GM18498 (cell line): ENCODE measurements around the gene KRCC1.
"Not testable (repeated sequence)": the region's sequence is repeated elsewhere in the genome, so short reads cannot be mapped to it uniquely, and the experiment has no call there.

Experiments
- ATAC-seq: cut with Tn5 transposase; IDR thresholded peaks from one replicate; pipeline ENCODE4 v1.9.1; 2021; ENCODE audit warnings: mild to moderate bottlenecking, moderate library complexity; ENCODE audit not compliant: unreplicated experiment

The KRCC1 gene

DNA sequence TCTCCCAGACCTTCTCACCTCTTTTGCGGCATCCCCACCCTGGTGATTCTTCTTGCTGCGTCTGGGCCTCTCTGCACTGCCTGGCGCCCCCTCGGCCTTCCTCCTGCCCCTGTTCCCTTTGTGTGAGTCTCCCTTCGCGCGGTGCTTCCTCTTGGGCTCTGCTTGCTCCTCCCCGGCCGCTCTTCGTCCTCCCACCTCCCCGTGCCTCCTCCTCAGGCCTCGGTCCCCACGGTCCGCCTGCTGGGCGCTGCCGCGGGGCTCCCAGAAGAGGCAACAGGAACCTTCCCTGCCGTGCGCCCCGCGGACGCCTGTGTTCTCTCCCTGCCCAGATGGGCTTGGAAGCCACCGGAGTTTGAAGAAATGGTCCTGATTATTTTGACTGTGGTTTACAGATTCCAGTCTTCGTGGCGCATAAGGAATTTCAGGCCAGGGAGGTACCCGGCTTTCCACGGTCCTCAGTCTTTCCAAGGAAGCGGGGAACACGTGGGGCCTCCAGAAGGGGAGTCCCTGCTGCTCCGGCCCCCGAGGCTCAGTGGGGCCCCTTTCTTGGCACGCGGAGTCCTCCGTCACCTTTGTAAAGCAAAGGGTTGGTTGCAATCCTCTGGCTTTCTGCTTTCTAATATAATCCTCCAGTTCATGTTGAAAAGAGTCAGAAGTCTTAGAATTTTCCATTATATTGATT lies 52.4 kb downstream of the KRCC1 start:
- no peak for ATAC-seq

DNA sequence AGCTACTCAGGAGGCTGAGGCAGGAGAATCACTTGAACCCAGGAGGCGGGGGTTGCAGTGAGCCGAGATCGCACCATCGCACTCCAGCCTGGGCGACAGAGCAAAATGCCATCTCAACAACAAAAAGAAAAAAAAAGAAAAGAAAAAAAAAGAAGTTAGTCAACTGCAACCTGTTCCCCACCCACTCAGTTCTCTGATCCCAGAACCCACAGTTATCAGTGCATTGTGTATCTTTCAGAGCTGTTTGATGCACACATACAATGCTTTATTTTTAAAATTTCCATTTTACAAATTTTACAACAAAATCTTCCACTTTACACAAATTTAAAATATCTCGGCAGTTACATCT lies 53.2 kb downstream of the KRCC1 start:
- no peak for ATAC-seq

GRCh38 chr2:88000474-88000873 lies 55.1 kb downstream of the KRCC1 start:
- ATAC-seq: not testable (repeated sequence)

- ATAC-seq: no peak
Observed at GRCh38 chr2:87996570-87996969, 59.0 kb downstream of the KRCC1 start.

GRCh38 chr2:87995756-87996155 lies 59.8 kb downstream of the KRCC1 start:
- no peak for ATAC-seq

DNA sequence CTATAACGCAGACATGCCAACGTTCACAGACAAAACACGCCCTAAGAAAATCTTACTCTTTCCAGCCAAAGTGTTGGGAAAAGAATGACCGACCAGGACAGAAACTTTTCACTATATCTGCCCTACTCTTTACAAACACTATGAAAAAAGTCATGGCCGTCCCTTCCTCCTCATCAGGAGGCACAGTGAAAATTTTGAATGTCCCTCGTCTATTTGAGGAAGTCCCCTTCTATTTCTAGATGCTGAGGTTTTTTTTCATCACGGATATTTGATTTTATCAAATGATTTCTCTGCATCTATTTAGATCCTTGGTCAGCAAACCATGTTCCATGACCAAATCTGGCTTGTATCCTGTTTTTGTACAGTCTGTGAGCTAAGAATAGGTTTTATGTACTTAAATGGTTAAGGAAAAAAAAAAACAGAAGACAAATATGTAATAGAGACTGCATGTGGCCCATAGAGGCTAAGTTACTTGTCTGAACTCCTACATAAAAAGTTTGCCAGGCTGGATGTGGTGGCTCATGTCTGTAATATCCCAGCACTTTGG lies 61.2 kb downstream of the KRCC1 start:
- not testable (repeated sequence) for ATAC-seq

DNA sequence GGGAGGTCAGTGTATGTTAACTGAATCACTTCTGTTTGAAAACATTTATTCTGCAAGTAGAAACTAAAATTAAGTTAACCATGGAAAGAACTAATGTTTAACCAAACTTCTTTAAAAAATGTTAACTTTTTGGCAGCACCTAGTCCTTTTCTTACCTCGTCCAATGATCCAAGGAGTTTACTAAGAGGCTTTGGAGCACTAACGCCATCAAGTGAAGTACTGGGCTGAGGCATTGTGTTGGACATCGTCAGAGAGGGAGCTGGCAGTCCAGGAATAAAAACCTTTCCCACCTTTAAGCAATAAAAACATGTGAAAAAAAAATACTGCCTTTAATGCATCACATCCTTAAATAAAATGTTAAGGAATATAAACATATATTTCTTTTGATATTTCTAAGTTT lies 63.0 kb downstream of the KRCC1 start:
- ATAC-seq: not testable (repeated sequence)

- not testable (repeated sequence) for ATAC-seq
Observed at GRCh38 chr2:87987473-87987872, 68.1 kb downstream of the KRCC1 start.

GRCh38 chr2:87985902-87986301 lies 69.7 kb downstream of the KRCC1 start:
- not testable (repeated sequence) for ATAC-seq

DNA sequence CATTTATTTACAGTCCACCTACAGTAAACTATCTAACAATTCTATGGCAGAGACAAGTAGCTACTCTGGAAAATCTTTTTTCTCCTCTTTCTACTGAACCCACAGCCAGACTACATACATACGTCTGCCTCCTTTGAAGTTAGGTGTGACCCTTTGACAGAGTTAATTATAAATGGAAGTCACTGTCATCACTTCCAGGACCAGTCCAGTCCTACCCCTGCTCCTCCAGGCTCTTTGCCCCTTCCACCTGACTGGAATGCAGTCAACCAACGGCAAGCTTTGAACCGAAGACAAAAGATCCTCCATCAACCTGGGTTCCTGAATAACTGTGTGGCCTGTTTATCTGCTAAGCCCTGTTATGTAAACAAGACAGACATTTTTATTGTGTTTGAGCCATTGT lies 74.4 kb downstream of the KRCC1 start:
- ATAC-seq: not testable (repeated sequence)
